Thoracic aorta (tissue), 2 donors: ENCODE results near the gene RIN2. TPM values are rescaled to one million over a fixed set of nuclear protein-coding genes. Genes with fewer than 3 reads are reported as not detected.
A peak's percentile ranks its signal among the peaks of the same experiment; 100 is the strongest.

Experiments used
- ATAC-seq: fragments of 150-250 bp; one replicate; pipeline ENCODE4 v1.8.0; 2017; ENCODE audit warnings: low read depth; ENCODE audit not compliant: insufficient number of reproducible peaks, low FRiP score
- DNase-seq: peaks from one replicate; pipeline ENCODE4 v3.0.0-alpha.2; 2020; ENCODE audit warnings: low spot score
- H3K27ac ChIP-seq, 2 donors: fragments of 200-600 bp; sonication (generic); 1 replicate in 1 of 2; 2 replicates in 1 of 2; pipeline ENCODE4 v1.5.1; 2016; ENCODE audit warnings: mild to moderate bottlenecking in 2 of 2, moderate library complexity in 2 of 2
- H3K27me3 ChIP-seq: fragments of 200-600 bp; sonication (generic); replicated peaks from 2 replicates; pipeline ENCODE4 v1.6.0; 2016; ENCODE audit warnings: mild to moderate bottlenecking; ENCODE audit not compliant: insufficient read depth
- H3K36me3 ChIP-seq: fragments of 200-600 bp; sonication (generic); one replicate; pipeline ENCODE4 v1.5.1; 2016
- H3K4me1 ChIP-seq, 2 donors: fragments of 200-600 bp; sonication (generic); 1 replicate in 1 of 2; 2 replicates in 1 of 2; pipeline versions ENCODE4 v1.5.1 to v1.6.0; 2016; ENCODE audit warnings: low read depth in 2 of 2, mild to moderate bottlenecking in 1 of 2; ENCODE audit not compliant: control insufficient read depth in 1 of 2
- H3K4me3 ChIP-seq: fragments of 200-600 bp; sonication (generic); 2 replicates; pipeline ENCODE4 v1.5.1; 2016; ENCODE audit warnings: mild to moderate bottlenecking
- H3K9me3 ChIP-seq: fragments of 200-600 bp; sonication (generic); 2 replicates; pipeline ENCODE4 v1.5.1; 2016
- CTCF ChIP-seq: fragments of 200-600 bp; sonication (generic); IDR thresholded peaks from one replicate; pipeline ENCODE4 v1.5.1; 2019; ENCODE audit warnings: antibody characterized with exemption
- total RNA-seq, 2 donors: library from RNA; depleted of rRNA; stranded (reverse); fragments of >200 nt; gene quantifications; one replicate each; pipeline versions ENCODE4 v1.1.0 to v1.2.3, GENCODE V29; 2016

RIN2 gene, protein sequence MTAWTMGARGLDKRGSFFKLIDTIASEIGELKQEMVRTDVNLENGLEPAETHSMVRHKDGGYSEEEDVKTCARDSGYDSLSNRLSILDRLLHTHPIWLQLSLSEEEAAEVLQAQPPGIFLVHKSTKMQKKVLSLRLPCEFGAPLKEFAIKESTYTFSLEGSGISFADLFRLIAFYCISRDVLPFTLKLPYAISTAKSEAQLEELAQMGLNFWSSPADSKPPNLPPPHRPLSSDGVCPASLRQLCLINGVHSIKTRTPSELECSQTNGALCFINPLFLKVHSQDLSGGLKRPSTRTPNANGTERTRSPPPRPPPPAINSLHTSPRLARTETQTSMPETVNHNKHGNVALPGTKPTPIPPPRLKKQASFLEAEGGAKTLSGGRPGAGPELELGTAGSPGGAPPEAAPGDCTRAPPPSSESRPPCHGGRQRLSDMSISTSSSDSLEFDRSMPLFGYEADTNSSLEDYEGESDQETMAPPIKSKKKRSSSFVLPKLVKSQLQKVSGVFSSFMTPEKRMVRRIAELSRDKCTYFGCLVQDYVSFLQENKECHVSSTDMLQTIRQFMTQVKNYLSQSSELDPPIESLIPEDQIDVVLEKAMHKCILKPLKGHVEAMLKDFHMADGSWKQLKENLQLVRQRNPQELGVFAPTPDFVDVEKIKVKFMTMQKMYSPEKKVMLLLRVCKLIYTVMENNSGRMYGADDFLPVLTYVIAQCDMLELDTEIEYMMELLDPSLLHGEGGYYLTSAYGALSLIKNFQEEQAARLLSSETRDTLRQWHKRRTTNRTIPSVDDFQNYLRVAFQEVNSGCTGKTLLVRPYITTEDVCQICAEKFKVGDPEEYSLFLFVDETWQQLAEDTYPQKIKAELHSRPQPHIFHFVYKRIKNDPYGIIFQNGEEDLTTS
- 100 to 1,000 TPM in 1 of 2 donors, 10 to 100 TPM in 1; 60.9 to 121 TPM for total RNA-seq

DNA sequence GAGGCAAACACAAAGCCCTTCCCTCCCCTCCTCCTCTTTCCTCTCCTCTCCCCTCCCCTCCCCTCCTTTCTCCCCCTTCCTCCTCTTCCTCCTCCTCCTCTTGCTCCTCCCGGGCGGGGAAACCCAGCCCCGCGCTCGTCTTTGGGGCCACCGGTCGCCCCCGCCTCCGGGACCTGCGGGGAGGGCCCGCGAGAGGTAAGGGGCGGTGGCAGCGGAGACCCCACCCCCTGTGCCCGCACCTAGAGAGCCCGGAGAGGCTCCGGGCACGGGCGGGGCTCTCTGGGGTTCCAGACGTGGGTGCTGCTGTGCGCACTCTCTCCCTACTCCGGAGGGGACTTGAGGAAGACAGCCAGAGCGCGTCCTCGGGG lies at the start of gene RIN2:
Gene RIN2, plus strand, starts transcription at position 126 of the 368 bp plus-strand sequence. CDS start 131,344 bp downstream, outside the sequence.
- DNase-seq (no peak), ATAC-seq (peak; percentile 20)
- TF ChIP-seq CTCF = no peak
- Histone ChIP-seq H3K36me3 (no peaks in the 10 kb centered on the region), H3K4me3 (peak within 1 kb of the TSS; percentile 100), H3K4me1 (peaks cover 14 to 29% of the 10 kb centered on the region in 2 donors), H3K27me3 (no peaks in the 10 kb centered on the region), H3K27ac (peak within 1 kb of the TSS; percentile 98 to 99), H3K9me3 (no peaks in the 10 kb centered on the region)

DNA sequence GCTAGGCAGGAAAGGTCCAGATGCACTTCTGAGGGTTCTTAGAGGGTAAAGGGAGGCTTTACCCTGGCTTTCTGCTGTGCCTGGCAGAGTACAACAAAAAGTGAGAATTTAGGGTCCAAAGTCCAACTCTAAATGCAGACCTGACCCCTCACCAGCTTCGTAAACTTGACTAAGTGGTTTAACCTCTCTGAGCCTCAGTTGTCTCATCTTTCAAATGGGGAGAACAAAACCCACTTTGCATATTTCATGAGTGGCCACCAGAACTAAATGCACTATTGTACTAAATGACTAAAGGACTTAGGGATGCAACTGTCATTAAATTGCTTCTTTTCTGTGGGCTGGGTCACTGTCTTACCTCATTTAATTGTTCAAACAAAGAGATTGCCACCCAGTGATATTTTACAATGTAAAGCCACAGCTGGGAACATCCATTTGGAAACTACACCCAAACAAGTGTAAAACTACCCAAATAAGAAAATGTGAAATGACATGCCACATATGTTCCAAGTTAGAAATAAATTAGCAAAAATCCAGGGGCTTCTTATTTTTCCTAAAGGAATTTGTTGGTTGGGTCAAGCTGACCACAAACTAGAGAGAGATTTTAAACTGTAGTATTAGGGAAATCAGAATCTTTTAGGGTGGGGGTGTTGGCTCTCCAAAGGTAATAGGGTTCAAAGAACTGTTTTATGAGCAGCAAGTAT lies 48.3 kb upstream of the RIN2 start:
- H3K4me1 ChIP-seq = peaks cover 0 to 10% of the 10 kb centered on the region in 2 donors
- no peak overlapping the region for H3K4me3 ChIP-seq
- ATAC-seq (no peak), DNase-seq (no peak)
- no peak overlapping the region for H3K27ac ChIP-seq
- no peak for TF ChIP-seq CTCF
- no peaks in the 10 kb centered on the region for H3K27me3 ChIP-seq
- no peaks in the 10 kb centered on the region for H3K9me3 ChIP-seq
- H3K36me3 ChIP-seq = no peaks in the 10 kb centered on the region

GRCh38 chr20:19710336-19711120 lies 47.5 kb upstream of the RIN2 start:
- ATAC-seq = no peak
- Histone ChIP-seq H3K9me3 (no peaks in the 10 kb centered on the region), H3K27me3 (no peaks in the 10 kb centered on the region), H3K36me3 (no peaks in the 10 kb centered on the region), H3K4me1 (peaks cover 0 to 10% of the 10 kb centered on the region in 2 donors), H3K27ac (no peak overlapping the region), H3K4me3 (no peak overlapping the region)
- DNase-seq = no peak
- TF ChIP-seq CTCF = no peak

DNA sequence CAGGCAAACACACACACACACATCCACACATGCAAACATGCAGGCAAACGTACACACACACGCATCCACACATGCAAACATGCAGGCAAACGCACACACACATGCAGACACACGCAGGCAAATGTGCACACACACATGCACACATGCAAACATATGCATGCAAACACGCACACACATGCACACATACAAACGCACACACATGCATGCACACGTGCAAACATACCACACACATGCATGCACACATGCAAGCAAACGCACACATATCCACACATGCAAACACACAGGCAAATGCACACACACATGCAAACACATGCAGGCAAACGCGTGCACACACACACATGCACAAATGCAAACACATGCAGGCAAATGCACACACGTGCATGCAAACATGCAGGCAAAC lies 46.9 kb upstream of the RIN2 start:
- DNase-seq (no peak), ATAC-seq (no peak)
- no peak for TF ChIP-seq CTCF
- H3K4me3 ChIP-seq = no peak overlapping the region
- no peak overlapping the region for H3K27ac ChIP-seq
- peaks cover 0 to 10% of the 10 kb centered on the region in 2 donors for H3K4me1 ChIP-seq
- H3K27me3 ChIP-seq = no peaks in the 10 kb centered on the region
- H3K36me3 ChIP-seq = no peaks in the 10 kb centered on the region
- no peaks in the 10 kb centered on the region for H3K9me3 ChIP-seq
